ENCODE measurements around the gene RETREG3.
"Not testable (repeated sequence)": the region's sequence is repeated elsewhere in the genome, so short reads cannot be mapped to it uniquely, and the experiment has no call there.

RETREG3 gene

DNA sequence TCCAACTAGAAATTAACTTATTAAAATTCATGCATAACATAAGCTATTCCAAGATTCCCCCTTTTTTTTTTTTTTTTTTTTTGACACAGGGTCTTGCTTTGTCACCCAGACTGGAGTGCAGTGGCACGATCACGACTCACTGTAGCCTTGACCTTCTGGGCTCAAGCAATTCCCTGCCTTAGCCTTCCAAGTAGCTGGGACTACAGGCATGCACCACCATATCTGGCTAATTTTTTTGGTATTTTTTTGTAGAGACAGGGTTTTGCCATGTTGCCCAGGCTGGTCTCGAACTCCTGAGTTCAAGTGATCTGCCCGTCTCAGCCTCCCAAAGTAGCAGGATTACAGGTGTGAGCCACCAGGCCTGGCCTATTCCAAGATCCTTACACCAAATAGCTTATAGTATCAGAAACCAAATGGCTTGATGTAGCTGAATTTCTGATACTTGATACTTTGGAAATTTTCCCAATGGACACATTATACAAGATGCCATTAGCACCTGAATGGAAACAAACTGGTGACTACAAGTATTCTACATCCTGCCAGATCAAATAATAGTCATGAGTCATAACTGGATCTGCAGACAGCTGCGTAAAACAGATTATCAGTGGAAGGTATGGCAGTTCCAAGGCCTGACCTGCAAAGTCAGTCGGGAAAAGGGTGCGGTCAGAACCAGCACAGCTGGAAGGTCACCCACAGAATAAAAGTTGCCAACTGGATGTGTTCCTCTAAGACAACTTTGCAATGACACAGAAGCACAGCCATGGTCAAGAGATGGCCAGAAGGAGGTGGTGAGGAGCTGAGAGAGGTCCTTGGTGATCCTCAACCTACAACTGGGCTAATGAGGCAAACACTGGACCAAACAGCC is 14.8 kb upstream of the RETREG3 start:
- Histone ChIP-seq H3K9me3 (ENCODE audit: control extremely low read depth in 1 of 5, control insufficient read depth in 4 of 5, insufficient read depth in 2 of 5, low read depth in 1 of 5, low read length in 4 of 5) (no peaks in the 10 kb centered on the region), H3K27ac (ENCODE audit: insufficient read depth in 1 of 2, low read depth in 1 of 2, low read length in 2 of 2, poor library complexity in 1 of 2, severe bottlenecking in 2 of 2) (no peak overlapping the region), H3K4me3 (ENCODE audit: control insufficient read depth in 1 of 7, extremely low read depth in 1 of 7, insufficient read depth in 4 of 7, low read depth in 2 of 7, low read length in 6 of 7) (no peak overlapping the region), H3K36me3 (ENCODE audit: control insufficient read depth in 4 of 4, insufficient read depth in 4 of 4, low read length in 3 of 4) (no peaks in the 10 kb centered on the region), H3K27me3 (replicated peaks in 2 of 5; ENCODE audit: control insufficient read depth in 4 of 5, insufficient read depth in 5 of 5, low read length in 4 of 5) (no peaks in the 10 kb centered on the region), H3K4me1 (ENCODE audit: control extremely low read depth in 1 of 4, control insufficient read depth in 4 of 4, insufficient read depth in 4 of 4, low read length in 3 of 4) (peaks cover 0 to 2% (median under 1%) of the 10 kb centered on the region in 4 experiments)
- POLR2A ChIA-PET: interaction anchor here (0.5 kb wide), 1 partner anchor 8 kb away, joined by 4 read pairs; no protein-coding TSS in a partner anchor
- 93% methylated on average over 3 of the region's 7 CpGs for WGBS (ENCODE audit: insufficient coverage)
- peak in 1 of 3 donors; percentile 10 for DNase-seq
- CTCF ChIA-PET: interaction anchor here (1.0 to 1.9 kb wide), 3 partner anchors 12 to 46 kb away, joined by 3 to 4 read pairs (median 3); partner anchors contain the start of gene PSMC3IP

DNA sequence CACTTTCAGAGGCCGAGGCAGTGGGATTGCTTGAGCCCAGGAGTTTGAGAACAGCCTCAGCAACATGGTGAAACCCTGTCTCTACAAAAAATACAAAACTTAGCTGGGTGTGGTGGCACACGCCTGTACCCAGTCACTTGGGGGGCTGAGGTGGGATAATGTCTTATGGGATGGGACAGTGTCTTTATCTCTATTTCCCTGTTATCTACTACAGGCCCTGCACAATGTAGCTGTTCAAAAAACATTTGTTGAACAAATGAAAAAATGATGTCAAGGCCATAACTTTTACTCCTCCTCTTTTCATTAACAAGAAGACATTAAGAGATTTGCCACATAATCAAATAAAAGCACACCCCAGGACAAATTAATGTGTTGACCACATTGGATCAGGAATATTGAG is 14.1 kb upstream of the RETREG3 start:
- Histone ChIP-seq H3K36me3 (ENCODE audit: control insufficient read depth in 4 of 4, insufficient read depth in 4 of 4, low read length in 3 of 4) (no peaks in the 10 kb centered on the region), H3K9me3 (ENCODE audit: control extremely low read depth in 1 of 5, control insufficient read depth in 4 of 5, insufficient read depth in 2 of 5, low read depth in 1 of 5, low read length in 4 of 5) (no peaks in the 10 kb centered on the region), H3K27me3 (replicated peaks in 2 of 5; ENCODE audit: control insufficient read depth in 4 of 5, insufficient read depth in 5 of 5, low read length in 4 of 5) (no peaks in the 10 kb centered on the region), H3K4me3 (ENCODE audit: control insufficient read depth in 1 of 7, extremely low read depth in 1 of 7, insufficient read depth in 4 of 7, low read depth in 2 of 7, low read length in 6 of 7) (no peak overlapping the region), H3K4me1 (ENCODE audit: control extremely low read depth in 1 of 4, control insufficient read depth in 4 of 4, insufficient read depth in 4 of 4, low read length in 3 of 4) (peaks cover 0 to 8% (median 5%) of the 10 kb centered on the region in 4 experiments), H3K27ac (ENCODE audit: insufficient read depth in 1 of 2, low read depth in 1 of 2, low read length in 2 of 2, poor library complexity in 1 of 2, severe bottlenecking in 2 of 2) (no peak overlapping the region)
- CTCF ChIA-PET: interaction anchor here (1.0 to 1.9 kb wide), 3 partner anchors 12 to 45 kb away, joined by 3 to 4 read pairs (median 3); partner anchors contain the start of gene PSMC3IP
- DNase-seq: no peak
- POLR2A ChIA-PET: no interaction called here
- no CpG with 5 or more reads among the region's 2 CpGs for WGBS (ENCODE audit: insufficient coverage)

DNA sequence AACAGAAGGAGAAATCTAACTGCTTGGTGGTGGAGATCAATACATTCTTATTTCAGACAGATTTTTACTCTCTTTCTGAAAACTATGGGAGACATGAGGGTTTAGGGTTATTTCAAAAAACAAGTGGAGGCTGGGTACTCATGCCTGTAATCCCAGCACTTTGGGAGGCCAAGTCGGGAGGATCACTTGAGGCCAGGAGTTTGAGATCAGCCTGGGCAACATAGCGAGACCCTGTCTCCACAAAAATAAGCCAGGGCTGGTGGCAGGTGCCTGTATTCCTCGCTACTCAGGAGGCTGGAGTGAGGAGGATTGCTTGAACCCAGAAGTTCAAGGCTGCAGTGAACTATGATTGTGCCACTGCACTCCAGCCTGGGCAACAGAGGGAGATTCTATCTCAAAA is 12.8 kb upstream of the RETREG3 start:
- POLR2A ChIA-PET; H3K36me3 ChIP-seq (ENCODE audit: control insufficient read depth in 4 of 4, insufficient read depth in 4 of 4, low read length in 3 of 4); H3K27ac ChIP-seq (ENCODE audit: insufficient read depth in 1 of 2, low read depth in 1 of 2, low read length in 2 of 2, poor library complexity in 1 of 2, severe bottlenecking in 2 of 2); H3K27me3 ChIP-seq (replicated peaks in 2 of 5; ENCODE audit: control insufficient read depth in 4 of 5, insufficient read depth in 5 of 5, low read length in 4 of 5); H3K4me3 ChIP-seq (ENCODE audit: control insufficient read depth in 1 of 7, extremely low read depth in 1 of 7, insufficient read depth in 4 of 7, low read depth in 2 of 7, low read length in 6 of 7); DNase-seq; H3K9me3 ChIP-seq (ENCODE audit: control extremely low read depth in 1 of 5, control insufficient read depth in 4 of 5, insufficient read depth in 2 of 5, low read depth in 1 of 5, low read length in 4 of 5): not testable (repeated sequence)
- WGBS (ENCODE audit: insufficient coverage): 91% methylated on average over 3 of the region's 3 CpGs
- CTCF ChIA-PET: interaction anchor here (1.5 to 1.6 kb wide), 2 partner anchors 11 to 39 kb away, joined by 3 to 7 read pairs; no protein-coding TSS in a partner anchor
- H3K4me1 ChIP-seq (ENCODE audit: control extremely low read depth in 1 of 4, control insufficient read depth in 4 of 4, insufficient read depth in 4 of 4, low read length in 3 of 4): peaks cover 0 to 16% (median 11%) of the 10 kb centered on the region in 4 experiments

- no peak overlapping the region for H3K4me3 ChIP-seq (ENCODE audit: control insufficient read depth in 1 of 7, extremely low read depth in 1 of 7, insufficient read depth in 4 of 7, low read depth in 2 of 7, low read length in 6 of 7)
- ChIA-PET POLR2A (interaction anchor here (0.9 to 1.1 kb wide), 2 partner anchors 9 to 46 kb away, joined by 3 to 4 read pairs; partner anchors contain the start of genes RETREG3 and TUBG1), CTCF (interaction anchor here (0.6 to 1.0 kb wide), 4 partner anchors 10 to 224 kb away, joined by 3 to 4 read pairs (median 3); no protein-coding TSS in a partner anchor)
- no peaks in the 10 kb centered on the region for H3K9me3 ChIP-seq (ENCODE audit: control extremely low read depth in 1 of 5, control insufficient read depth in 4 of 5, insufficient read depth in 2 of 5, low read depth in 1 of 5, low read length in 4 of 5)
- H3K36me3 ChIP-seq (ENCODE audit: control insufficient read depth in 4 of 4, insufficient read depth in 4 of 4, low read length in 3 of 4): peaks cover 7 to 23% (median 17%) of the 10 kb centered on the region in 4 experiments
- no peaks in the 10 kb centered on the region for H3K27me3 ChIP-seq (replicated peaks in 2 of 5; ENCODE audit: control insufficient read depth in 4 of 5, insufficient read depth in 5 of 5, low read length in 4 of 5)
- H3K27ac ChIP-seq (ENCODE audit: insufficient read depth in 1 of 2, low read depth in 1 of 2, low read length in 2 of 2, poor library complexity in 1 of 2, severe bottlenecking in 2 of 2): no peak overlapping the region
- H3K4me1 ChIP-seq (ENCODE audit: control extremely low read depth in 1 of 4, control insufficient read depth in 4 of 4, insufficient read depth in 4 of 4, low read length in 3 of 4): peaks cover 0 to 16% (median 11%) of the 10 kb centered on the region in 4 experiments
- peak; percentile 31 to 40 (median 34) for DNase-seq
- WGBS (ENCODE audit: insufficient coverage): 74% methylated on average over 9 of the region's 9 CpGs
Observed at GRCh38 chr17:42618442-42619150, 9.4 kb upstream of the RETREG3 start.

DNA sequence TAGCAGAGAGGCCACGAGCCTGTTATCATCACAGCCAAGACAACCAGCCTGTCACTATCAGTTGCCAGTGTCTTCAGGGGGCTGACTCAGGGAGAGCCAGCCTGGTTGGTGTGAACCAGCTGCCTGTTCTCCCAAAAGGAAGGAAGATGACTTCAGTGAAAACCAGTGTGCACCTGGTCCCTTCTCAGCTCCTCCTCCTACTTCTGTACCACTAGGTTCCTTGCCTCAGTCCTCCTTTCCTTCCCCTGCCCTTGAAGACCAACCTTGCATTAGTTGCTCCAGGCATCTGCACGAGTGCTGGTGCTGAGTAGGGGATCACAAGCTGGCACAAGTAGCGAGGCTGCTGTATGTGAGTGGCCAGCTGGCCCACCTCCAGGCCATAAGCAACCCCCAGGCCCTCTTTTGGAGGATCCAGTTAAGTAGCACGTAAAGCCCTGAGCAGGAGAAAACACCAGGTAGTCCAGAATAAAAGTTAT is 8.8 kb upstream of the RETREG3 start:
- DNase-seq: peak in 1 of 3 donors; percentile 13
- CTCF ChIA-PET: interaction anchor here (0.6 to 1.7 kb wide), 3 partner anchors 20 to 225 kb away, joined by 3 to 7 read pairs (median 4); partner anchors contain the start of gene PSMC3IP
- WGBS (ENCODE audit: insufficient coverage): 100% methylated on average over 2 of the region's 4 CpGs

DNA sequence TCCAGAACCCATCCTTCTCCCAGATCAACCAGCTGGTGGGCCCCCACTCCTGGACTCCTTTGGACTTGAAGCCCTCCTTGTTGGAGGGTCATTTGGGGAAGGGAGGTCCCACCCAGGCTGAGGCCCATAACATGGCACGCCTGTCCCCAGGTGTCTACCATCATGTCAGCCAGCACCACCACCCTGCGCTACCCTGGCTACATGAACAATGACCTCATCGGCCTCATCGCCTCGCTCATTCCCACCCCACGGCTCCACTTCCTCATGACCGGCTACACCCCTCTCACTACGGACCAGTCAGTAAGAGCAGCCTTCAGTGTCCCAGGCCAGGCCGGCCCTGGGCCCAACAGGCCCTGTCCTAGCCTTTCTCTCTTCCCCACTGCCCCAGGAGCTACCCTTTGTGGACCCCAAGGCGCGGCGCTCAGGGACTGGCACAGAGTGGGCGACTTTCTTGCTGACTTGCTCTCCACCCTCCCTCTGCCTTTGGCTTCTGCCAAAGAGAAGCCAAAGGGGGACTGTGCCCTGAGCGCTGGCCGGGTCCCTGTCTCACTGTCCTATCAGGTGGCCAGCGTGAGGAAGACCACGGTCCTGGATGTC is 4.6 kb upstream of the RETREG3 start:
- H3K27me3 ChIP-seq (replicated peaks in 2 of 5; ENCODE audit: control insufficient read depth in 4 of 5, insufficient read depth in 5 of 5, low read length in 4 of 5): no peaks in the 10 kb centered on the region
- no peaks in the 10 kb centered on the region for H3K9me3 ChIP-seq (ENCODE audit: control extremely low read depth in 1 of 5, control insufficient read depth in 4 of 5, insufficient read depth in 2 of 5, low read depth in 1 of 5, low read length in 4 of 5)
- POLR2A ChIA-PET: no interaction called here
- CTCF ChIA-PET: no interaction called here
- no peak overlapping the region for H3K4me3 ChIP-seq (ENCODE audit: control insufficient read depth in 1 of 7, extremely low read depth in 1 of 7, insufficient read depth in 4 of 7, low read depth in 2 of 7, low read length in 6 of 7)
- H3K27ac ChIP-seq (ENCODE audit: insufficient read depth in 1 of 2, low read depth in 1 of 2, low read length in 2 of 2, poor library complexity in 1 of 2, severe bottlenecking in 2 of 2): no peak overlapping the region
- DNase-seq: no peak
- H3K4me1 ChIP-seq (ENCODE audit: control extremely low read depth in 1 of 4, control insufficient read depth in 4 of 4, insufficient read depth in 4 of 4, low read length in 3 of 4): peaks cover 0 to 21% (median 16%) of the 10 kb centered on the region in 4 experiments
- H3K36me3 ChIP-seq (ENCODE audit: control insufficient read depth in 4 of 4, insufficient read depth in 4 of 4, low read length in 3 of 4): peaks cover 9 to 41% (median 33%) of the 10 kb centered on the region in 4 experiments
- over 99% methylated on average over 12 of the region's 17 CpGs for WGBS (ENCODE audit: insufficient coverage)

More for the DNA sequence above, 8.8 kb upstream of the RETREG3 start:
- Histone ChIP-seq H3K4me1 (ENCODE audit: control extremely low read depth in 1 of 4, control insufficient read depth in 4 of 4, insufficient read depth in 4 of 4, low read length in 3 of 4) (peaks cover 0 to 16% (median 11%) of the 10 kb centered on the region in 4 experiments), H3K9me3 (ENCODE audit: control extremely low read depth in 1 of 5, control insufficient read depth in 4 of 5, insufficient read depth in 2 of 5, low read depth in 1 of 5, low read length in 4 of 5) (no peaks in the 10 kb centered on the region), H3K4me3 (ENCODE audit: control insufficient read depth in 1 of 7, extremely low read depth in 1 of 7, insufficient read depth in 4 of 7, low read depth in 2 of 7, low read length in 6 of 7) (no peak overlapping the region), H3K36me3 (ENCODE audit: control insufficient read depth in 4 of 4, insufficient read depth in 4 of 4, low read length in 3 of 4) (peaks cover 7 to 29% (median 23%) of the 10 kb centered on the region in 4 experiments), H3K27me3 (replicated peaks in 2 of 5; ENCODE audit: control insufficient read depth in 4 of 5, insufficient read depth in 5 of 5, low read length in 4 of 5) (no peaks in the 10 kb centered on the region), H3K27ac (ENCODE audit: insufficient read depth in 1 of 2, low read depth in 1 of 2, low read length in 2 of 2, poor library complexity in 1 of 2, severe bottlenecking in 2 of 2) (no peak overlapping the region)
- POLR2A ChIA-PET: interaction anchor here (0.9 to 1.1 kb wide), 2 partner anchors 9 to 47 kb away, joined by 3 to 4 read pairs; partner anchors contain the start of genes RETREG3 and TUBG1

Data from common myeloid progenitor, CD34-positive (primary cell).